Hepatocyte (in vitro differentiated cells): ENCODE measurements around the gene CAND1. TPM values are rescaled to one million over a fixed set of nuclear protein-coding genes. Genes with fewer than 3 reads are reported as not detected.

ENCODE experiments used
- DNase-seq: peaks from one replicate; pipeline ENCODE4 v3.0.0-alpha.2; 2016; ENCODE audit warnings: low spot score
- H2AFZ ChIP-seq: fragments of 200-600 bp; sonication (generic); 2 replicates; pipeline ENCODE4 v1.6.0; 2016; ENCODE audit warnings: antibody characterized with exemption, mild to moderate bottlenecking
- H3K27ac ChIP-seq: fragments of 200-600 bp; sonication (generic); 2 replicates; pipeline ENCODE4 v1.5.1; 2016; ENCODE audit warnings: mild to moderate bottlenecking
- H3K27me3 ChIP-seq: fragments of 200-600 bp; sonication (generic); 2 replicates; pipeline ENCODE4 v1.6.1; 2016
- H3K36me3 ChIP-seq: fragments of 200-600 bp; sonication (generic); replicated peaks from 2 replicates; pipeline ENCODE4 v1.5.1; 2016; ENCODE audit warnings: low read depth; ENCODE audit not compliant: insufficient read depth
- H3K4me1 ChIP-seq: fragments of 200-600 bp; sonication (generic); 2 replicates; pipeline ENCODE4 v1.5.1; 2016; ENCODE audit warnings: mild to moderate bottlenecking, moderate library complexity; ENCODE audit not compliant: insufficient read depth
- H3K4me2 ChIP-seq: fragments of 200-600 bp; sonication (generic); 2 replicates; pipeline ENCODE4 v1.6.0; 2016
- H3K4me3 ChIP-seq: fragments of 200-600 bp; sonication (generic); 2 replicates; pipeline ENCODE4 v1.5.1; 2016; ENCODE audit warnings: mild to moderate bottlenecking
- H3K79me2 ChIP-seq: fragments of 200-600 bp; sonication (generic); 2 replicates; pipeline ENCODE4 v1.6.0; 2017; ENCODE audit warnings: mild to moderate bottlenecking
- H3K9me2 ChIP-seq: fragments of 200-600 bp; sonication (generic); replicated peaks from 2 replicates; pipeline ENCODE4 v1.6.0; 2017; ENCODE audit warnings: mild to moderate bottlenecking; ENCODE audit not compliant: insufficient read depth
- H3K9me3 ChIP-seq: fragments of 200-600 bp; sonication (generic); 2 replicates; pipeline ENCODE4 v1.5.1; 2016; ENCODE audit warnings: low read depth, mild to moderate bottlenecking
- H4K20me1 ChIP-seq: fragments of 200-600 bp; sonication (generic); 2 replicates; pipeline ENCODE4 v1.6.0; 2016; ENCODE audit warnings: mild to moderate bottlenecking; ENCODE audit not compliant: insufficient read depth, poor library complexity, severe bottlenecking
- CTCF ChIP-seq: fragments of 200-600 bp; sonication (generic); IDR thresholded peaks from 2 replicates; pipeline ENCODE4 v1.5.1; 2016; ENCODE audit warnings: antibody characterized with exemption, mild to moderate bottlenecking; ENCODE audit not compliant: poor library complexity
- EZH2 ChIP-seq: fragments of 200-600 bp; sonication (generic); IDR thresholded peaks from 2 replicates; pipeline ENCODE4 v1.6.1; 2016; ENCODE audit warnings: antibody characterized with exemption, mild to moderate bottlenecking, borderline replicate concordance
- EZH2phosphoT487 ChIP-seq: fragments of 200-600 bp; sonication (generic); IDR thresholded peaks from one replicate; pipeline ENCODE4 v1.6.1; 2018; ENCODE audit warnings: antibody characterized with exemption, mild to moderate bottlenecking, low read depth, moderate library complexity; ENCODE audit not compliant: unreplicated experiment, severe bottlenecking
- WGBS: methylation state at CpG from one replicate; pipeline ENCODE4 v1.1.6; 2016; ENCODE audit warnings: low lambda C conversion rate; ENCODE audit errors: missing lambda C conversion rate; 5-methylcytosine and 5-hydroxymethylcytosine counted together
- polyA plus RNA-seq: library from polyadenylated mRNA; unstranded; fragments of >200 nt; fragmentation: Nextera tagmentation; extraction: Ambion mirVana; gene quantifications from 2 replicates; pipeline ENCODE4 v1.2.1, GENCODE V29; 2016
- total RNA-seq: library from RNA; depleted of rRNA; stranded (reverse); fragments of >200 nt; gene quantifications from 2 replicates; pipeline ENCODE4 v1.2.3, GENCODE V29; 2014

Gene CAND1
- total and polyA plus RNA-seq, 2 experiments from 2014 or later: 113 to 130 TPM

GRCh38 chr12:67354966-67355365, 85.8 kb downstream of the CAND1 start:
- WGBS: 46% methylated on average over 1 of the region's 1 CpG
- H3K9me2 ChIP-seq: no peaks in the 10 kb centered on the region
- no peak overlapping the region for H3K27ac ChIP-seq
- H3K4me1 ChIP-seq: peaks cover 6% of the 10 kb centered on the region
- H3K4me3 ChIP-seq: no peak overlapping the region
- H4K20me1 ChIP-seq: no peaks in the 10 kb centered on the region
- no peaks in the 10 kb centered on the region for H3K36me3 ChIP-seq
- no peaks in the 10 kb centered on the region for H3K79me2 ChIP-seq
- no peaks in the 10 kb centered on the region for H3K27me3 ChIP-seq
- no peak overlapping the region for H3K4me2 ChIP-seq
- DNase-seq: no peak
- TF ChIP-seq EZH2: no peak
- no peak for TF ChIP-seq EZH2phosphoT487
- no peak for TF ChIP-seq CTCF
- no peaks in the 10 kb centered on the region for H3K9me3 ChIP-seq
- H2AFZ ChIP-seq: no peak overlapping the region

- H3K9me2 ChIP-seq: no peaks in the 10 kb centered on the region
- H3K27me3 ChIP-seq: no peaks in the 10 kb centered on the region
- 13% methylated on average over 8 of the region's 8 CpGs for WGBS
- no peaks in the 10 kb centered on the region for H3K79me2 ChIP-seq
- no peak for TF ChIP-seq EZH2
- no peak for TF ChIP-seq EZH2phosphoT487
- TF ChIP-seq CTCF: peak; percentile 60
- H3K27ac ChIP-seq: peak overlapping the region; percentile 29
- no peaks in the 10 kb centered on the region for H4K20me1 ChIP-seq
- peak; percentile 73 for DNase-seq
- no peaks in the 10 kb centered on the region for H3K36me3 ChIP-seq
- H3K9me3 ChIP-seq: no peaks in the 10 kb centered on the region
- no peak overlapping the region for H3K4me3 ChIP-seq
- peak overlapping the region; percentile 34 for H3K4me2 ChIP-seq
- peaks cover 6% of the 10 kb centered on the region for H3K4me1 ChIP-seq
- H2AFZ ChIP-seq: no peak overlapping the region
Measured at GRCh38 chr12:67355428-67356379, 86.5 kb downstream of the CAND1 start.

GRCh38 chr12:67356380-67356774, 87.2 kb downstream of the CAND1 start:
- no peaks in the 10 kb centered on the region for H3K79me2 ChIP-seq
- no peak overlapping the region for H2AFZ ChIP-seq
- no peak overlapping the region for H3K4me3 ChIP-seq
- no peaks in the 10 kb centered on the region for H4K20me1 ChIP-seq
- H3K9me3 ChIP-seq: no peaks in the 10 kb centered on the region
- H3K4me2 ChIP-seq: peak overlapping the region; percentile 34
- TF ChIP-seq EZH2phosphoT487 (no peak), EZH2 (no peak), CTCF (no peak)
- H3K36me3 ChIP-seq: no peaks in the 10 kb centered on the region
- no peak overlapping the region for H3K27ac ChIP-seq
- H3K27me3 ChIP-seq: no peaks in the 10 kb centered on the region
- H3K4me1 ChIP-seq: peaks cover 6% of the 10 kb centered on the region
- 84% methylated on average over 1 of the region's 1 CpG for WGBS
- DNase-seq: no peak
- no peaks in the 10 kb centered on the region for H3K9me2 ChIP-seq
